DOHH2 (cell line): Measurements from ENCODE around the gene SCAMP5.

ENCODE experiments used
- H3F3A ChIP-seq: fragments of 200-600 bp; sonication (generic), shearing (Covaris generic); 2 replicates; pipeline ENCODE4 v1.6.0; 2016; ENCODE audit warnings: antibody characterized with exemption, mild to moderate bottlenecking; ENCODE audit not compliant: control insufficient read depth, insufficient read depth
- H3K27ac ChIP-seq: fragments of 200-600 bp; sonication (generic); 2 replicates; pipeline ENCODE4 v1.5.1; 2014; ENCODE audit warnings: low read depth, mild to moderate bottlenecking, low read length, moderate library complexity
- H3K27me3 ChIP-seq: fragments of 200-600 bp; sonication (generic); 2 replicates; pipeline ENCODE4 v1.6.1; 2014; ENCODE audit warnings: mild to moderate bottlenecking, low read length, mixed read lengths; ENCODE audit not compliant: control insufficient read depth
- H3K36me3 ChIP-seq: fragments of 200-600 bp; sonication (generic); 2 replicates; pipeline ENCODE4 v1.6.1; 2014; ENCODE audit warnings: mild to moderate bottlenecking, low read length, moderate library complexity, mixed read lengths; ENCODE audit not compliant: control insufficient read depth
- H3K4me1 ChIP-seq: fragments of 200-600 bp; sonication (generic); 2 replicates; pipeline ENCODE4 v1.6.1; 2014; ENCODE audit warnings: mild to moderate bottlenecking, low read length, mixed read lengths; ENCODE audit not compliant: control insufficient read depth
- H3K4me2 ChIP-seq: fragments of 200-600 bp; sonication (generic); 2 replicates; pipeline ENCODE4 v1.6.0; 2014; ENCODE audit warnings: mild to moderate bottlenecking, low read length, moderate library complexity
- H3K4me3 ChIP-seq: fragments of 200-600 bp; sonication (generic); 2 replicates; pipeline ENCODE4 v1.5.1; 2014; ENCODE audit warnings: mild to moderate bottlenecking, low read length, mixed read lengths
- H3K79me2 ChIP-seq: fragments of 200-600 bp; sonication (generic); 2 replicates; pipeline ENCODE4 v1.6.1; 2014; ENCODE audit warnings: mild to moderate bottlenecking, low read length, mixed read lengths; ENCODE audit not compliant: control insufficient read depth
- H3K9me2 ChIP-seq: fragments of 200-600 bp; sonication (generic); replicated peaks from 2 replicates; pipeline ENCODE4 v1.6.1; 2014; ENCODE audit warnings: mild to moderate bottlenecking, low read length, mixed read lengths; ENCODE audit not compliant: control insufficient read depth
- H3K9me3 ChIP-seq: fragments of 200-600 bp; sonication (generic); 2 replicates; pipeline ENCODE4 v1.6.1; 2014; ENCODE audit warnings: antibody characterized with exemption, low read length, mixed read lengths; ENCODE audit not compliant: control insufficient read depth, insufficient read depth
- H4K20me1 ChIP-seq: fragments of 200-600 bp; sonication (generic); 2 replicates; pipeline ENCODE4 v1.6.0; 2014; ENCODE audit warnings: low read depth, mild to moderate bottlenecking, antibody characterized with exemption, low read length, moderate library complexity; ENCODE audit not compliant: control insufficient read depth, insufficient read depth
- EZH2phosphoT487 ChIP-seq: fragments of 200-600 bp; sonication (generic); IDR thresholded peaks from 2 replicates; pipeline ENCODE4 v1.6.1; 2017; ENCODE audit warnings: borderline replicate concordance, mild to moderate bottlenecking, antibody characterized with exemption, low read length, moderate library complexity, mixed read lengths
- TF ChIP-seq, protein P1 (sequence below): fragments of 200-600 bp; sonication (generic); IDR thresholded peaks from one replicate; pipeline ENCODE4 v1.5.1; 2014; ENCODE audit warnings: antibody characterized with exemption, mild to moderate bottlenecking, low read depth, low read length; ENCODE audit not compliant: poor library complexity, severe bottlenecking

The SCAMP5 gene

DNA sequence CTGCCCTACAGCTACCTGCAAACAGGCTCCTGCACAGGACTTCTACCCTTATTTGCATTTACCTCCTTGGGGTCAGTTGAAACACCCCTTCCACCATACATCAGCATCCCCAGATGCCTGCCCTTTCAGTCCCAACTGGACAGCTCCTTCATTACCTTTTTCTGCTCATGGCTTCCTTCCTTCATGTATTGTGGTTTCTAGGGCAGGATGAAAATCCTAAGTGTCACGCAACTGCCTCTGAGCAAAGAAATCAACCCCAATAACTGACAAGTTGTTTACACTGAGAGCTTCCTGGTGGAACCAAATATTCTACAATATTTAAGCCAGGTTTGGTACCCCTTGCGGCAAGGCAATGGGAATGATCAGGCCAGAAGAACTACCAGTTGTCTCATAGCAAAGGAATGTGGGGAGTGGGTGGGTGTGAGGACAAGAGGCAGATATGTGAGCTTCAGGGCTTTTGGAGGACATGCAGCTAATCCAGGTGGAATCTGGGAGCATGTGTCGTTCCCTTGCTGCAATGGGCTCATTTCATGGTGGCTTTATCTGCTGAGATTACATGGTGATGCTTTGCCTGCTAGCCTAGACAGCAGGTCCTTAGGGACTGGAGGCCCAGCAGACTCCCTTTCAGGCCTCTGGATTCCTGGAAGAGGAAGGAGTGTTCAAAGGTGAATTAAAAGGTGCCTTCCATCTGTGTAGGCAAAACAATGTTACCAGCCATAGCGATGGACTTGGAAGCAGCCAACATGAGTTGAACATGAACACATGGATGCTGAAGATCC, 63.0 kb downstream of the SCAMP5 start:
- H3K4me2 ChIP-seq, result no peak overlapping the region
- H3K4me3 ChIP-seq, result no peak overlapping the region
- TF ChIP-seq, protein P1, sequence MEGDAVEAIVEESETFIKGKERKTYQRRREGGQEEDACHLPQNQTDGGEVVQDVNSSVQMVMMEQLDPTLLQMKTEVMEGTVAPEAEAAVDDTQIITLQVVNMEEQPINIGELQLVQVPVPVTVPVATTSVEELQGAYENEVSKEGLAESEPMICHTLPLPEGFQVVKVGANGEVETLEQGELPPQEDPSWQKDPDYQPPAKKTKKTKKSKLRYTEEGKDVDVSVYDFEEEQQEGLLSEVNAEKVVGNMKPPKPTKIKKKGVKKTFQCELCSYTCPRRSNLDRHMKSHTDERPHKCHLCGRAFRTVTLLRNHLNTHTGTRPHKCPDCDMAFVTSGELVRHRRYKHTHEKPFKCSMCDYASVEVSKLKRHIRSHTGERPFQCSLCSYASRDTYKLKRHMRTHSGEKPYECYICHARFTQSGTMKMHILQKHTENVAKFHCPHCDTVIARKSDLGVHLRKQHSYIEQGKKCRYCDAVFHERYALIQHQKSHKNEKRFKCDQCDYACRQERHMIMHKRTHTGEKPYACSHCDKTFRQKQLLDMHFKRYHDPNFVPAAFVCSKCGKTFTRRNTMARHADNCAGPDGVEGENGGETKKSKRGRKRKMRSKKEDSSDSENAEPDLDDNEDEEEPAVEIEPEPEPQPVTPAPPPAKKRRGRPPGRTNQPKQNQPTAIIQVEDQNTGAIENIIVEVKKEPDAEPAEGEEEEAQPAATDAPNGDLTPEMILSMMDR, result no peak
- TF ChIP-seq EZH2phosphoT487, result no peak
- H3K27ac ChIP-seq, result no peak overlapping the region
- H3F3A ChIP-seq, result no peaks in the 10 kb centered on the region
- H3K79me2 ChIP-seq, result no peaks in the 10 kb centered on the region
- no peaks in the 10 kb centered on the region for H3K9me3 ChIP-seq
- H3K4me1 ChIP-seq, result no peaks in the 10 kb centered on the region
- H3K36me3 ChIP-seq, result no peaks in the 10 kb centered on the region
- no peaks in the 10 kb centered on the region for H4K20me1 ChIP-seq
- H3K9me2 ChIP-seq, result no peaks in the 10 kb centered on the region
- H3K27me3 ChIP-seq, result no peaks in the 10 kb centered on the region

DNA sequence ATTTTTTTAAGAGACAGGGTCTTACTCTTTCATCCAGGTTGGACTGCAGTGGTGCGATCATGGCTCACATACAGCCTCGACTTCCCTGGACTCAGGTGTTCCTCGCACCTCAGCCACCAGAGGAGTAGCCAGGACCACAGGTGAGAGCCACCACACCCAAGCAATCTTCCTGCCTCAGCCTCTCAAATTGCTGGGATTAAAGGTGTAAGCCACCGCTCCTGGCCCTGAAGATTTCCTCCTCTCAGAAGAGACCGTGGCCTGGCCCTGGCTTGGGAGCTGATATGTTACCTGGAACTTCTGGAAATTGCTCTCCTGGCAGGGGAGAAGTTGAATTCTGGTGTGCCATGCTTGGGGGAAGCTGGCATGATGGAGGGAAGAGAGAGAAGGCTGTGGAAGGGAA, 64.2 kb downstream of the SCAMP5 start:
- no peak overlapping the region for H3K4me3 ChIP-seq

DNA sequence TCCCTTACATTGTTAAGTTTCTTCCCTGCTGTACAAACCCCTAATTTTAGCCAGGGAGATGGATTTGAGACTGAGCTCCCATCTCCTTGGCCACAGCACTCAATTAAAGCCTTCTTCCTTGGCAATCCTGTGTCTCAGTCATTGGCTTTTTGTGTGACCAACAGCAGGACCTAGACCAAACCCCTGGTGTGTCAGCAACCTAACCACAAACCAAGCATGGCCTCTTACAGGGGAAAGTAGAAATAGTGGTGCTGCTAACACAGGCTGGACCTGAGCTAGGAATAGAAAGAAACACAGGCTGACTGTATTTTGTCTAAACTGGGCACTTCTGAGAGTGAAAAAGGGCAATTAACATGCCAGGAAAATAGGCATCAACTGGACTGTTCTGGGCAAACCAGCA, 65.9 kb downstream of the SCAMP5 start:
- H4K20me1 ChIP-seq, result no peaks in the 10 kb centered on the region
- no peaks in the 10 kb centered on the region for H3K27me3 ChIP-seq
- H3K4me2 ChIP-seq, result no peak overlapping the region
- H3K9me3 ChIP-seq, result no peaks in the 10 kb centered on the region
- TF ChIP-seq EZH2phosphoT487, result no peak
- TF ChIP-seq, protein P1, result no peak
- no peaks in the 10 kb centered on the region for H3K4me1 ChIP-seq
- no peak overlapping the region for H3K27ac ChIP-seq
- no peaks in the 10 kb centered on the region for H3K79me2 ChIP-seq
- no peak overlapping the region for H3K4me3 ChIP-seq
- no peaks in the 10 kb centered on the region for H3K36me3 ChIP-seq
- H3K9me2 ChIP-seq, result no peaks in the 10 kb centered on the region
- no peaks in the 10 kb centered on the region for H3F3A ChIP-seq

More for the DNA sequence above, 64.2 kb downstream of the SCAMP5 start:
- Histone ChIP-seq H3K79me2 (no peaks in the 10 kb centered on the region), H3K36me3 (no peaks in the 10 kb centered on the region), H3K27me3 (no peaks in the 10 kb centered on the region), H3K27ac (no peak overlapping the region), H4K20me1 (no peaks in the 10 kb centered on the region), H3K4me2 (no peak overlapping the region), H3K9me3 (no peaks in the 10 kb centered on the region), H3K4me1 (no peaks in the 10 kb centered on the region), H3K9me2 (no peaks in the 10 kb centered on the region), H3F3A (no peaks in the 10 kb centered on the region)
- no peak for TF ChIP-seq EZH2phosphoT487
- TF ChIP-seq, protein P1, result no peak
